Measurements from ENCODE around the gene ORC4. TPM values are rescaled to one million over a fixed set of nuclear protein-coding genes. Genes with fewer than 3 reads are reported as not detected.

The ORC4 gene
- total RNA-seq (24.5 and 27.0 TPM in 2 replicates), polyA plus RNA-seq (12.0 and 25.2 TPM in 2 replicates), polyA minus RNA-seq (11.3 and 16.1 TPM in 2 replicates), Bru-seq, nascent RNA (percentile 78 among the genes with signal in this experiment), BruChase-seq, experiment 1, labeled RNA remaining after a 6-hour chase (percentile 63 among the genes with signal in this experiment), BruChase-seq, experiment 2, labeled RNA remaining after a 2-hour chase (percentile 80 among the genes with signal in this experiment)
- 16.2 and 29.1 TPM in 2 replicates for polyA plus RNA-seq (2011; cell fraction: cytosol; rRNA removed)
- 25.7 and 34.6 TPM in 2 replicates for polyA plus RNA-seq (2011; cell fraction: nucleus; rRNA removed)
- polyA plus RNA-seq (2012): 20.1 and 29.8 TPM in 2 replicates
- 24.8 TPM for polyA minus RNA-seq (2011; cell fraction: cytosol; rRNA and poly(A)+ RNA removed)
- polyA minus RNA-seq (2011; cell fraction: nucleus; rRNA and poly(A)+ RNA removed): 28.6 and 39.8 TPM in 2 replicates
- long read RNA-seq, full-length matches to known transcripts: 55 of 76 reads
- long read RNA-seq, partial matches to known transcripts: 1 of 76 reads
- long read RNA-seq, other reads (novel, unspliced or antisense): 20 of 76 reads

- no peaks in the 10 kb centered on the region for H3K27me3 ChIP-seq (ENCODE audit: control insufficient read depth in 2 of 2, insufficient read depth in 2 of 2, low read length in 2 of 2)
- TSS peak; percentile 17 for BruUV-seq (replicated peaks)
- H3K9ac ChIP-seq (replicated peaks; ENCODE audit: extremely low read depth, insufficient read depth, low read length): peak within 1 kb of the TSS; percentile 91
- H3K4me3 ChIP-seq (replicated peaks in 1 of 3; ENCODE audit: insufficient read depth in 1 of 3, low read depth in 1 of 3, low read length in 3 of 3): peak within 1 kb of the TSS; percentile 77 to 88 (median 88)
- ChIA-PET POLR2A (interaction anchor here (0.6 to 1.5 kb wide), 8 partner anchors 9 to 1884 kb away, joined by 3 to 11 read pairs (median 4); no protein-coding TSS in a partner anchor), CTCF (interaction anchor here (0.6 to 4.9 kb wide), 18 partner anchors 11 to 996 kb away, joined by 3 to 59 read pairs (median 4); partner anchors contain the start of gene EPC2)
- TF ChIP-seq EZH2 (IDR thresholded peaks at IDR 0.05; ENCODE audit: borderline replicate concordance, low read depth, low read length, severe bottlenecking) (no peak), JUN (IDR thresholded peaks at IDR 0.05; ENCODE audit: borderline replicate concordance, insufficient read depth, insufficient read length, low read depth) (no peak), CTCF (IDR thresholded peaks at IDR 0.05; ENCODE audit: extremely low read depth in 1 of 2, insufficient read depth in 1 of 2, low read depth in 1 of 2, low read length in 2 of 2) (peak; percentile 28 to 65), MAX (IDR thresholded peaks at IDR 0.05; ENCODE audit: insufficient read depth, insufficient read length) (peak; percentile 83), GATA2 (IDR thresholded peaks at IDR 0.05; ENCODE audit: insufficient read depth, insufficient read length, low read depth, low read length) (no peak), FOS (IDR thresholded peaks at IDR 0.05; ENCODE audit: borderline replicate concordance, insufficient read depth, low read length) (peak; percentile 8), POLR2AphosphoS5 (IDR thresholded peaks at IDR 0.05; ENCODE audit: insufficient read depth, low read depth, low read length) (peak; percentile 35), POLR2A (IDR thresholded peaks at IDR 0.05; ENCODE audit: low read depth, low read length) (no peak), MYC (IDR thresholded peaks at IDR 0.05; ENCODE audit: low read depth, low read length) (no peak)
- peak; percentile 100 for DNase-seq (ENCODE audit: low read depth, low spot score)
- peak within 1 kb of the TSS; percentile 99 for H3K4me2 ChIP-seq (ENCODE audit: insufficient read depth, low read length)
- H3K36me3 ChIP-seq (ENCODE audit: control insufficient read depth in 2 of 2, extremely low read depth in 1 of 2, insufficient read depth in 2 of 2, low read length in 2 of 2): no peaks in the 10 kb centered on the region
- peak; percentile 83 for FAIRE-seq
- H4K20me1 ChIP-seq (replicated peaks; ENCODE audit: control insufficient read depth, extremely low read depth, insufficient read depth, low read length): no peaks in the 10 kb centered on the region
- peaks cover 73% of the 10 kb centered on the region for H3K79me2 ChIP-seq (ENCODE audit: control insufficient read depth, insufficient read depth, low read length)
- intact Hi-C loops (cut with micrococcal nuclease): loop anchor here (1.0 to 2.0 kb wide), 6 partner anchors 30 to 624 kb away; partner anchors contain the start of genes ACVR2A and EPC2
- H3K9me3 ChIP-seq (replicated peaks; ENCODE audit: control insufficient read depth, insufficient read depth, low read length): no peaks in the 10 kb centered on the region
- dilution Hi-C loops (cut with MboI; ENCODE audit: extremely low pct_ligation_motif_present, low sequenced_read_pairs): no loop called here
- peak within 1 kb of the TSS; percentile 88 for H2AFZ ChIP-seq (ENCODE audit: low read depth, low read length)
- H3K27ac ChIP-seq (ENCODE audit: insufficient read depth, low read depth, low read length): peak within 1 kb of the TSS; percentile 74
- no peaks in the 10 kb centered on the region for H3K9me1 ChIP-seq (replicated peaks; ENCODE audit: control insufficient read depth, extremely low read depth, insufficient read depth, low read length)
- peaks cover 25% of the 10 kb centered on the region for H3K4me1 ChIP-seq (ENCODE audit: control insufficient read depth, extremely low read depth, insufficient read depth, low read length)
These were observed at the start of gene ORC4 for GRCh38 chr2:148020111-148021058. TSS of gene ORC4 (minus strand) at chr2:148020737. CDS start at chr2:147975958, 44,779 bp downstream.

All from endothelial cell of umbilical vein (primary cell).